Neural cell (in vitro differentiated cells): ENCODE measurements around the gene MAP4K2. TPM values are rescaled to one million over a fixed set of nuclear protein-coding genes. Genes with fewer than 3 reads are reported as not detected.
A peak's percentile ranks its signal among the peaks of the same experiment; 100 is the strongest.

Source experiments
- H2AFZ ChIP-seq: fragments of 200-600, 300-800 bp; sonication (generic), shearing (Covaris generic); 2 replicates; pipeline ENCODE4 v1.6.0; 2014; ENCODE audit warnings: low read depth, mild to moderate bottlenecking, antibody characterized with exemption, low read length, moderate library complexity
- H3F3A ChIP-seq: fragments of 200-600 bp; shearing (Covaris generic); 2 replicates; pipeline ENCODE4 v1.6.1; 2016; ENCODE audit warnings: mild to moderate bottlenecking, moderate library complexity, mixed read lengths, antibody characterized with exemption, low read length; ENCODE audit not compliant: insufficient read depth, poor library complexity, severe bottlenecking
- H3K27ac ChIP-seq: fragments of 200-600, 300-800 bp; sonication (generic), shearing (Covaris generic); 2 replicates; pipeline ENCODE4 v1.5.1; 2014; ENCODE audit warnings: mild to moderate bottlenecking, low read length, moderate library complexity
- H3K27me3 ChIP-seq: fragments of 300-800, 200-600 bp; sonication (generic), shearing (Covaris generic); 2 replicates; pipeline ENCODE4 v1.6.0; 2014; ENCODE audit warnings: mild to moderate bottlenecking, low read depth, low read length, moderate library complexity; ENCODE audit not compliant: insufficient read depth
- H3K36me3 ChIP-seq: fragments of 300-800, 200-600 bp; sonication (generic), shearing (Covaris generic); 2 replicates; pipeline ENCODE4 v1.5.1; 2014; ENCODE audit warnings: mild to moderate bottlenecking, antibody characterized with exemption, low read length, moderate library complexity; ENCODE audit not compliant: insufficient read depth
- H3K4me2 ChIP-seq: fragments of 300-800, 200-600 bp; sonication (generic), shearing (Covaris generic); 2 replicates; pipeline ENCODE4 v1.6.0; 2014; ENCODE audit warnings: mild to moderate bottlenecking, low read length
- H3K4me3 ChIP-seq: fragments of 300-800, 200-600 bp; sonication (generic), shearing (Covaris generic); 2 replicates; pipeline ENCODE4 v1.5.1; 2014; ENCODE audit warnings: mild to moderate bottlenecking, low read length, moderate library complexity
- H3K79me2 ChIP-seq: fragments of 200-600 bp; shearing (Covaris generic); replicated peaks from 2 replicates; pipeline ENCODE4 v1.6.0; 2014; ENCODE audit warnings: mild to moderate bottlenecking, low read length, moderate library complexity; ENCODE audit not compliant: insufficient read depth
- H3K9ac ChIP-seq: fragments of 300-800, 200-600 bp; sonication (generic), shearing (Covaris generic); 2 replicates; pipeline ENCODE4 v1.6.1; 2016; ENCODE audit warnings: mild to moderate bottlenecking, low read length, mixed read lengths
- H3K9me2 ChIP-seq: fragments of 200-600 bp; shearing (Covaris generic); 2 replicates; pipeline ENCODE4 v1.6.1; 2016; ENCODE audit warnings: mild to moderate bottlenecking, low read length, mixed read lengths; ENCODE audit not compliant: insufficient read depth
- H3K9me3 ChIP-seq: fragments of 200-600, 300-800 bp; sonication (generic), shearing (Covaris generic); 2 replicates; pipeline ENCODE4 v1.6.1; 2016; ENCODE audit warnings: mild to moderate bottlenecking, mixed run types, low read length, moderate library complexity, mixed read lengths
- H4K20me1 ChIP-seq: fragments of 200-600 bp; shearing (Covaris generic); 2 replicates; pipeline ENCODE4 v1.6.1; 2016; ENCODE audit warnings: mild to moderate bottlenecking, mixed run types; ENCODE audit not compliant: insufficient read depth
- CTCF ChIP-seq: fragments of 450-650 bp; IDR thresholded peaks from 2 replicates; pipeline ENCODE4 v1.5.1; 2014; ENCODE audit warnings: antibody characterized with exemption, mild to moderate bottlenecking, moderate library complexity; ENCODE audit not compliant: poor library complexity, severe bottlenecking
- EP300 ChIP-seq: fragments of 450-650 bp; conservative IDR thresholded peaks from 2 replicates; pipeline ENCODE4 v1.6.1; 2014; ENCODE audit warnings: antibody characterized with exemption, mild to moderate bottlenecking, moderate library complexity; ENCODE audit not compliant: poor library complexity, severe bottlenecking
- EZH2 ChIP-seq: fragments of 200-600, 300-800 bp; shearing (Covaris generic), sonication (generic); IDR thresholded peaks from 2 replicates; pipeline ENCODE4 v1.6.1; 2014; ENCODE audit warnings: antibody characterized with exemption, low read length, borderline replicate concordance, mild to moderate bottlenecking; ENCODE audit not compliant: insufficient read depth, poor library complexity, severe bottlenecking
- MXI1 ChIP-seq: fragments of 450-650 bp; conservative IDR thresholded peaks from 2 replicates; pipeline ENCODE4 v1.6.1; 2014; ENCODE audit warnings: antibody characterized with exemption, mild to moderate bottlenecking; ENCODE audit not compliant: poor library complexity, severe bottlenecking
- RAD21 ChIP-seq: fragments of 450-650 bp; conservative IDR thresholded peaks from 2 replicates; pipeline ENCODE4 v1.6.1; 2014; ENCODE audit warnings: antibody characterized with exemption, mild to moderate bottlenecking, moderate library complexity
- REST ChIP-seq: IDR thresholded peaks from 2 replicates; pipeline ENCODE4 v1.6.1; 2012; ENCODE audit warnings: borderline replicate concordance
- SMC3 ChIP-seq: fragments of 450-650 bp; conservative IDR thresholded peaks from 2 replicates; pipeline ENCODE4 v1.6.1; 2014; ENCODE audit warnings: antibody characterized with exemption, mild to moderate bottlenecking, moderate library complexity; ENCODE audit not compliant: poor library complexity
- TAF1 ChIP-seq: IDR thresholded peaks from 2 replicates; pipeline ENCODE4 v1.6.1; 2012; ENCODE audit warnings: low read depth
- polyA plus RNA-seq: library from polyadenylated mRNA; depleted of rRNA; stranded (reverse); fragments of >200 nt; gene quantifications from 2 replicates; pipeline ENCODE4 v1.2.3, GENCODE V29; 2014

MAP4K2 gene
- polyA plus RNA-seq, 1 donor from 2014 or later = 12.4 TPM

- H3K4me3 ChIP-seq = no peak overlapping the region
- H3K79me2 ChIP-seq = peaks cover 16% of the 10 kb centered on the region
- H3K36me3 ChIP-seq = peaks cover 28% of the 10 kb centered on the region
- H3K27ac ChIP-seq = no peak overlapping the region
- H3K4me2 ChIP-seq = no peak overlapping the region
- peaks cover 25% of the 10 kb centered on the region for H4K20me1 ChIP-seq
- no peak overlapping the region for H2AFZ ChIP-seq
- no peaks in the 10 kb centered on the region for H3K9me2 ChIP-seq
- TF ChIP-seq SMC3 (peak; percentile 71), RAD21 (peak; percentile 56), EZH2 (no peak), CTCF (peak; percentile 69), TAF1 (no peak)
- H3F3A ChIP-seq = no peaks in the 10 kb centered on the region
- H3K27me3 ChIP-seq = no peaks in the 10 kb centered on the region
- no peak overlapping the region for H3K9ac ChIP-seq
- no peaks in the 10 kb centered on the region for H3K9me3 ChIP-seq
Observed at GRCh38 chr11:64767344-64768299, 35.4 kb downstream of the MAP4K2 start.

- Histone ChIP-seq H3K4me2 (no peak overlapping the region), H3F3A (no peaks in the 10 kb centered on the region), H3K4me3 (no peak overlapping the region), H4K20me1 (peaks cover 17% of the 10 kb centered on the region), H2AFZ (no peak overlapping the region), H3K9me2 (no peaks in the 10 kb centered on the region), H3K9ac (no peak overlapping the region), H3K27me3 (no peaks in the 10 kb centered on the region), H3K36me3 (peaks cover 28% of the 10 kb centered on the region), H3K79me2 (peaks cover 8% of the 10 kb centered on the region), H3K27ac (no peak overlapping the region), H3K9me3 (no peaks in the 10 kb centered on the region)
- TF ChIP-seq REST (no peak), EP300 (no peak), RAD21 (no peak), CTCF (no peak), TAF1 (no peak), SMC3 (no peak), MXI1 (no peak)
Observed at GRCh38 chr11:64766881-64767280, 36.1 kb downstream of the MAP4K2 start.
